Endothelial cell (in vitro differentiated cells): ENCODE data around the gene TOPBP1. TPM values are rescaled to one million over a fixed set of nuclear protein-coding genes. Genes with fewer than 3 reads are reported as not detected.
A peak's percentile ranks its signal among the peaks of the same experiment; 100 is the strongest.
"Not testable (repeated sequence)": the region's sequence is repeated elsewhere in the genome, so short reads cannot be mapped to it uniquely, and the experiment has no call there.

Experiments
- DNase-seq: peaks from one replicate; pipeline ENCODE4 v3.0.0; 2021; ENCODE audit warnings: low spot score
- H3K27ac Mint-ChIP-seq: one replicate; pipeline ENCODE4 v1.8.0; 2021; ENCODE audit warnings: mixed read lengths, inconsistent platforms; ENCODE audit not compliant: unreplicated experiment
- H3K27me3 Mint-ChIP-seq: one replicate; pipeline ENCODE4 v1.8.0; 2021; ENCODE audit warnings: mild to moderate bottlenecking, moderate library complexity, mixed read lengths, inconsistent platforms; ENCODE audit not compliant: unreplicated experiment
- H3K36me3 Mint-ChIP-seq: one replicate; pipeline ENCODE4 v1.8.0; 2021; ENCODE audit warnings: mild to moderate bottlenecking, low read depth, mixed read lengths, inconsistent platforms; ENCODE audit not compliant: unreplicated experiment
- H3K4me1 Mint-ChIP-seq: one replicate; pipeline ENCODE4 v1.8.0; 2021; ENCODE audit warnings: mild to moderate bottlenecking, mixed read lengths, inconsistent platforms; ENCODE audit not compliant: unreplicated experiment
- H3K4me3 Mint-ChIP-seq: one replicate; pipeline ENCODE4 v1.8.0; 2021; ENCODE audit warnings: mild to moderate bottlenecking, mixed read lengths, inconsistent platforms; ENCODE audit not compliant: unreplicated experiment
- H3K9me3 Mint-ChIP-seq: one replicate; pipeline ENCODE4 v1.8.0; 2021; ENCODE audit warnings: mixed read lengths, inconsistent platforms; ENCODE audit not compliant: unreplicated experiment
- CTCF ChIP-seq: fragments of 200-600 bp; sonication (generic); IDR thresholded peaks from one replicate; pipeline ENCODE4 v1.5.0; 2021; ENCODE audit warnings: antibody characterized with exemption; ENCODE audit not compliant: unreplicated experiment
- total RNA-seq: library from RNA; stranded (reverse); fragmentation: NEBNext Ultra II Directional; extraction: Animal tissue kit (Norgen Biotek cat#: 25700); gene quantifications from one replicate; pipeline ENCODE4 v1.2.1, GENCODE V29; 2021; ENCODE audit not compliant: unreplicated experiment

TOPBP1 gene
- total RNA-seq, 1 donor from 2014 or later: 43.2 TPM

- Mint-ChIP-seq H3K4me3 (no peak overlapping the region), H3K27ac (no peak overlapping the region), H3K27me3 (no peaks in the 10 kb centered on the region), H3K4me1 (peaks cover 7% of the 10 kb centered on the region), H3K9me3 (no peaks in the 10 kb centered on the region), H3K36me3 (no peaks in the 10 kb centered on the region)
- no peak for DNase-seq
- no peak for TF ChIP-seq CTCF
Measured at GRCh38 chr3:133667118-133667517, 5.4 kb upstream of the TOPBP1 start.

DNA sequence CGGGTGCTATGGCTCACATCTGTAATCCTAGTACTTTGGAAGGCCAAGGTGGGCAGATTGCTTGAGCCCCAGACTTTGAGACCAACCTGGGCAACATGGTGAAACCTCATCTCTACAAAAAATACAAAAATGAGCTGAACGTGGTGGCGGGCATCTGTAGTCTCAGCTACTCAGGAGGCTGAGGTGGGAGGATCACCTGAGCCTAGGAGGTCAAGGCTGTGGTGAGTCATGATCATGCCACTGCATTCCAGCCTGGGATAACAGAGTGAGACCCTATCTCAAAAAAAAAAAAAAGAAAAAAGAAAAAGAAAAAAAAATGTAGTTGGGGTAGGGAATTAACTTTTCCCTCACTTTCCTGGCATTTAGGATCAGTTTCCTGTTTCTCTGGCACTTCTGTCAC lies 3.4 kb upstream of the TOPBP1 start:
- H3K36me3 Mint-ChIP-seq, H3K27ac Mint-ChIP-seq, H3K27me3 Mint-ChIP-seq, H3K4me3 Mint-ChIP-seq, H3K9me3 Mint-ChIP-seq, DNase-seq: not testable (repeated sequence)
- H3K4me1 Mint-ChIP-seq: peaks cover 15% of the 10 kb centered on the region

DNA sequence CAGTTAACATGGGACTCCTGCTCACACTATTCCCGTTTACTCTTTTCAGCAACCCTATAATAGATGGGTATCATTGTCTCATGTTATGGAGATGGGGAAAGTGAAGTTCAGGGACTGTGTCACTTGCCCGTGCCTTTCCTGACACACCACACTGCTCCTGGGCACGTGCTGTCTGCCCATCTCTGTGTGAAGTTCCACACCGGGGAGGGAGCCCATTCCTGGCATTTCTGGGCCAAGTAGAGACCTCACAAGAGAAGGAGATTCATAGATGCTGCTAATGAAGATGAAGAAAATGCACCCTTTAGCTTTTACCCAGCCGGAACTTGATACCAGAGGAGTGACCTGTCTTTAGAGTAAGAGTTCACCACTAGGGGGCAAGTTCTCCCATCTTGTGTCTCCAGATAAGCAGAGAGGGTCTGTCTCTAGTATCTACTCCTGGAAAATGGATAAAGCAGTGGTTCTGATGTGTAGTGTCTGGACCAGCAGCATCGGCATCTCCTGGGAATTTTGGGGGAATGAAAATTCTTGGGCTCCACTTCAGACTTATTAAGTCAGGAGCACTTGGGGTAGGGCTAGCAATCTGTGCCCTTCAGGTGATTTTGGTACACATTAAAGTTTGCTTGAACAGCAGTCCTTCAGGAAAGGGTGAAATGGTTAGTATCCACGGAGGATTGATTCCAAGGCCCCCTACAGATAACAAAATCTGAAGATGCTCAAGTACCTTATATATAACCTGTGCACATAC lies 2.0 kb upstream of the TOPBP1 start:
- Mint-ChIP-seq H3K27ac (peak overlapping the region; percentile 48), H3K4me1 (peaks cover 23% of the 10 kb centered on the region), H3K9me3 (no peaks in the 10 kb centered on the region), H3K36me3 (no peaks in the 10 kb centered on the region), H3K4me3 (no peak overlapping the region), H3K27me3 (no peaks in the 10 kb centered on the region)
- TF ChIP-seq CTCF: peak; percentile 78
- DNase-seq: peak; percentile 40

GRCh38 chr3:133662278-133662651 lies 524 bp upstream of the TOPBP1 start:
- H3K9me3 Mint-ChIP-seq: no peaks in the 10 kb centered on the region
- H3K4me1 Mint-ChIP-seq: peaks cover 23% of the 10 kb centered on the region
- no peak for TF ChIP-seq CTCF
- H3K27me3 Mint-ChIP-seq: no peaks in the 10 kb centered on the region
- peak; percentile 9 for DNase-seq
- no peaks in the 10 kb centered on the region for H3K36me3 Mint-ChIP-seq
- peak overlapping the region; percentile 95 for H3K4me3 Mint-ChIP-seq
- H3K27ac Mint-ChIP-seq: peak overlapping the region; percentile 96

GRCh38 chr3:133659806-133660205 lies 1.9 kb downstream of the TOPBP1 start:
- H3K4me1 Mint-ChIP-seq: peaks cover 23% of the 10 kb centered on the region
- H3K27ac Mint-ChIP-seq: no peak overlapping the region
- no peak for TF ChIP-seq CTCF
- no peaks in the 10 kb centered on the region for H3K9me3 Mint-ChIP-seq
- no peak for DNase-seq
- H3K36me3 Mint-ChIP-seq: no peaks in the 10 kb centered on the region
- H3K4me3 Mint-ChIP-seq: peak overlapping the region; percentile 43
- no peaks in the 10 kb centered on the region for H3K27me3 Mint-ChIP-seq
